BE2C (cell line): Measurements from ENCODE around the gene G2E3. TPM values are rescaled to one million over a fixed set of nuclear protein-coding genes. Genes with fewer than 3 reads are reported as not detected.

Experiments
- DNase-seq: peaks from one replicate; pipeline ENCODE4 v3.0.0-alpha.2; 2020
- H3K27me3 ChIP-seq: fragments of 250-450 bp; sonication (Bioruptor Pico); 2 replicates; pipeline ENCODE4 v1.5.1; 2020; ENCODE audit warnings: mild to moderate bottlenecking
- H3K36me3 ChIP-seq: fragments of 250-450 bp; sonication (Bioruptor Pico); 2 replicates; pipeline ENCODE4 v1.5.1; 2020; ENCODE audit warnings: mild to moderate bottlenecking
- H3K4me1 ChIP-seq: fragments of 250-450 bp; sonication (Bioruptor Pico); 2 replicates; pipeline ENCODE4 v1.5.1; 2020
- H3K4me3 ChIP-seq: 2 replicates; pipeline ENCODE4 v1.5.1; 2011; ENCODE audit warnings: low read depth, low read length
- H3K9me3 ChIP-seq: fragments of 250-450 bp; sonication (Bioruptor Pico); 2 replicates; pipeline ENCODE4 v1.5.1; 2020
- CTCF ChIP-seq: IDR thresholded peaks from 2 replicates; pipeline ENCODE4 v1.5.1; 2012; ENCODE audit warnings: mild to moderate bottlenecking, low read depth, low read length
- polyA plus RNA-seq: library from polyadenylated mRNA; unstranded; fragments of >200 nt; gene quantifications from one replicate; pipeline ENCODE4 v1.2.1, GENCODE V29; 2012; ENCODE audit warnings: low read depth, missing spikeins; ENCODE audit not compliant: insufficient read length, insufficient read depth

G2E3 gene
- polyA plus RNA-seq, result 5.8 TPM

DNA sequence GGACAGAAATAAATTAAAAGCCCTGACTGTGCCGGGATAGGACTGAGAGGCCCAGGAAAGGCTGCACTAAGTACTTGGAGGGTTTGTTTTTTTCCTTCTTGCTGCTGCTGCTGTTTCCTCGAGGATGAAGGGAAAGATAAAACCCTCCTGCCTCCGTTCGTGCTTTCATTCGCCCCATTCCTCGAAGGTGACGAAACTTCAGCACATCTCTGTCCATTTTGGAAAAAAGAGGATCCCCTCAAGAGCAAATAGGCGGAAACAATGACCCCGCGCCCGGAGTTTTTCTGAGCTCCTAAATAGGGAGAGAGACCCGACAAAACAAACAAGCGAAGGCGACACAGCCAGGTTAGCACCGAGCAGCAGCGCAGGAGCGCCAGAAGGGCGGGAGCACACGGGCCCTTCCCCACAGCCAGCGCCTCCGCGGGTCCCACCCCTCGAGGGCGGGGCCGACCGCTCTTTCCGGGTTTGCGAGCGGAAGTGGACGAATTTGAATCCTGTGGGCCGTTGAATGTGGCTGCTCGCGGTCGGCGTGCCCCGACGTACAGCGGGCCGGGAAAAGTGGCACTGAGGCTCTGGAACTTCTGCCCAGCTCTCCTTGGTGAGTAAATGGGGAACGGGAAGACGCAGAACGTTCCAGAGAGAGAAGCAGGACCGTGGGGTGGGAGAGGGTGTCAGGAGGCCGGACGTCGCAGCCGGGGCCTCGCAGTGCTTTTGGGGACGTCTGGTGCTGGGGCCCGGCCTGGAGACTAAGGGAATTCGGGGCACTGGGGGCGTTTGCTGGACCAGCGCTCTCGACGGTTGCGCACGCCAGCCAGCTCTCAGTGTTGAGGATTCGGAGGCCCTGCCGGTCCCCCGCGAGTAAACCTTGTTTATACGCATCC, at the start of gene G2E3:
Gene G2E3, plus strand, starts transcription at position 484 of the 881 bp plus-strand sequence. CDS start 21,922 bp downstream, outside the sequence.
- Histone ChIP-seq H3K27me3 (no peaks in the 10 kb centered on the region), H3K36me3 (peaks cover 4% of the 10 kb centered on the region; the same call in 1 of the 2 replicates), H3K4me1 (no peaks in the 10 kb centered on the region), H3K9me3 (no peaks in the 10 kb centered on the region), H3K4me3 (peak within 1 kb of the TSS; percentile 98)
- TF ChIP-seq CTCF, result no peak
- peak; percentile 92 for DNase-seq

DNA sequence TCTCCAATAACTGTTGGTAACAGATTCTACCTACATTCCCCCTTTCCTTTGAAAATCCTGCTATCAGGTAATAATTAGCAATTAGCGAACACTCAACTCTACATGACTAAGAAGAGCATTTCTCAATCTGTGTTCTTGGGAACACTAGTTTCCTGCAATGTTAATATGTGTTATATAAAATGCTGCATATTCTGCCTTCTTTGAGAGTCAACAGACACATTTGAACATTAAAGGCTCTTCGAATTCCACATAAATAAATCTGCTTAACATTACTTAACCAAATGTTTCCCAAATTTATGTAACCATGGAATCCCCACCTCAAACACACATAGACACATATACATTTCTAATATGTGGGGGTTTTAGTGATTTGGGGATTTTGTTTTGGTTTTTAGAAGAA, 41.2 kb upstream of the G2E3 start:
- TF ChIP-seq CTCF, result no peak
- Histone ChIP-seq H3K36me3 (no peaks in the 10 kb centered on the region), H3K4me3 (no peak overlapping the region), H3K9me3 (no peaks in the 10 kb centered on the region), H3K4me1 (no peaks in the 10 kb centered on the region), H3K27me3 (no peaks in the 10 kb centered on the region)
- DNase-seq, result no peak

DNA sequence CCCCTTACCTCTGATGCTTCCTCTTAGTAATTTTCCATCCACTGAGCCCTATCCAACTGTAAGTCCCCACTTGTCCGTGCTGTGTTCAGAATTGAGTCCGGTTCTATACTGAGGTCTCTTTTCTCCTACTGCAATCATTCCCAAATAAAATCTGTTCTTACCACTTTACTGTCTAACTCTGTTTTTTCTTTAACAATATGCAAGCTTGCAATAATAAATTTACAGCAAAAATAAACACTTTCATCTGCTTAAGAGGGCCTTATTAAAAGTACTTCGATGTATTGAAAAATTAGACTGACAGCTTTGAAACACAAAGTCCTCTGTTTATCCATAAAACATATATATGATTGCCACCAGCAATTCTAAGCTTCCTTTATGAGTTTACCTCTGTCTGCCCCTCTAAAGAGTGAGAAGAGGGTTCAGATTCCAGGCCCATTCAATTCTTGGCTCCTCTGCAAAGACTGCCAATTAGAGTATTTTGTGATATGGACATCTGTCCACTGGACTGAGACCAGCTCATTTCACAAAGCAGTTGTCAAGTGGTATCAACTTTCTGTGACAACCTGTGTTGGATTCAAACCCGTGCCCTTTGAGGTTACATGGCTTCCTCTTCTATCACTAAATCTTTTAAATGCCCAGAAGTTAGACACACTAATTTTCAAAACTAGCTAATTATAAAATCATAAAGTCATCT, 39.9 kb upstream of the G2E3 start:
- TF ChIP-seq CTCF, result no peak
- Histone ChIP-seq H3K27me3 (no peaks in the 10 kb centered on the region), H3K36me3 (no peaks in the 10 kb centered on the region), H3K9me3 (no peaks in the 10 kb centered on the region), H3K4me3 (no peak overlapping the region), H3K4me1 (no peaks in the 10 kb centered on the region)
- no peak for DNase-seq

DNA sequence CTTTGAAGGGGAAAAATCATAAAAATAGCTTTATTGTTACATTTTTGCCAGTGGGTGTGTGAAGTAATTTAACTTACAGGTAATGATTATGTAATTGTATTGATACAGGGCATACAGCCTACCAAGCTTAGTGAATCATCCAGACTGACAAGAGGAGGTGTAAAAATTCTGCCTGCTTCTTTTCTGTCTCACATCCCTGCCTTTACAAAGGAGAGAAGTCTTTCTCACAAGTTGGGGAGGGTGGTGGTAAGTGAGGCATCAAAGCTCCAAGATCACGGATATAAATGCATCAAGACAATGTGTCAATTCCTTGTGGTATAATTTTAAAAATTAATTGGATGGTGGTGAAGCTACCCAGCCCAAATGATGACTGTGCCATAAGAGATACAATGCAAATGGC, 39.0 kb upstream of the G2E3 start:
- H3K9me3 ChIP-seq, result no peaks in the 10 kb centered on the region
- H3K27me3 ChIP-seq, result no peaks in the 10 kb centered on the region
- no peak for TF ChIP-seq CTCF
- no peaks in the 10 kb centered on the region for H3K4me1 ChIP-seq
- DNase-seq, result no peak
- H3K36me3 ChIP-seq, result no peaks in the 10 kb centered on the region
- no peak overlapping the region for H3K4me3 ChIP-seq

DNA sequence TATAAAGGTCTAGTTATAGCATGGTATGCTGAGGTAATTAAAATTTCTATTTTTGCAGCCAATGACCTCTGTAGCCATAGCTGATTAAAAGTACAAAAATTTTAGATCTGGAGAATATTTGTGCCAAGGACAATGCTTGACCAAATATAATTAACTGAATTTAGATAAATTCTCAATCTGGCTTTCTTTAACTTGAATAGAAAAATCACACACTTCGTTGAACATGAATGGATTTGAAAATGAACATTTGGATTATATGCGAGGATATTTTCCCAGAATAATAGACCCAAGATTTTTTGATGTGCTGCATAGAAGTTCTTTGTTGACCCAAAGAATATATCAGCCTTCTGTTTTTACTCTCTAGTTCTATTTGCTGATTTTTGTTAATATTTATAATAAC, 38.4 kb upstream of the G2E3 start:
- no peaks in the 10 kb centered on the region for H3K4me1 ChIP-seq
- H3K27me3 ChIP-seq, result no peaks in the 10 kb centered on the region
- H3K36me3 ChIP-seq, result no peaks in the 10 kb centered on the region
- no peak overlapping the region for H3K4me3 ChIP-seq
- no peak for TF ChIP-seq CTCF
- H3K9me3 ChIP-seq, result no peaks in the 10 kb centered on the region
- no peak for DNase-seq
